Central memory CD8-positive, alpha-beta T cell (primary cell): ENCODE results near the gene SCAND1.
A peak's percentile ranks its signal among the peaks of the same experiment; 100 is the strongest.
"Not testable (repeated sequence)": the region's sequence is repeated elsewhere in the genome, so short reads cannot be mapped to it uniquely, and the experiment has no call there.

Source experiments
- ATAC-seq: fragments of 150-1000 bp; cut with Tn5 transposase; replicated peaks from 2 replicates; pipeline ENCODE4 v1.10.0; 2022; ENCODE audit warnings: mild to moderate bottlenecking, moderate FRiP score, moderate number of reproducible peaks; ENCODE audit not compliant: poor library complexity, severe bottlenecking; ENCODE audit errors: extremely low read depth
- DNase-seq, 2 donors: peaks; one replicate each; pipeline ENCODE4 v3.0.0; 2021; ENCODE audit warnings: low spot score in 2 of 2
- H3K27ac Mint-ChIP-seq: one replicate; pipeline ENCODE4 v1.8.0; 2022; ENCODE audit warnings: low read depth, mild to moderate bottlenecking, moderate library complexity, mixed read lengths
- H3K27me3 Mint-ChIP-seq: one replicate; pipeline ENCODE4 v1.8.0; 2022; ENCODE audit warnings: mixed read lengths
- H3K36me3 Mint-ChIP-seq: one replicate; pipeline ENCODE4 v1.8.0; 2022; ENCODE audit warnings: mild to moderate bottlenecking, moderate library complexity, mixed read lengths; ENCODE audit not compliant: insufficient read depth
- H3K4me1 Mint-ChIP-seq: one replicate; pipeline ENCODE4 v1.8.0; 2022; ENCODE audit warnings: mixed read lengths
- H3K4me3 Mint-ChIP-seq: one replicate; pipeline ENCODE4 v1.8.0; 2022; ENCODE audit warnings: mild to moderate bottlenecking, moderate library complexity, mixed read lengths
- H3K9me3 Mint-ChIP-seq: one replicate; pipeline ENCODE4 v1.8.0; 2022; ENCODE audit warnings: mixed read lengths

Gene SCAND1

GRCh38 chr20:35954200-35954906 is at the start of gene SCAND1:
TSS of gene SCAND1 (minus strand) at chr20:35954502. CDS start at chr20:35954284, 218 bp downstream.
- peaks cover 18% of the 10 kb centered on the region for H3K4me1 Mint-ChIP-seq
- H3K9me3 Mint-ChIP-seq = no peaks in the 10 kb centered on the region
- H3K36me3 Mint-ChIP-seq = peaks cover 21% of the 10 kb centered on the region
- DNase-seq (peak; percentile 93 to 96), ATAC-seq (peak; percentile 84)
- H3K27ac Mint-ChIP-seq = peak within 1 kb of the TSS; percentile 100
- H3K27me3 Mint-ChIP-seq = no peaks in the 10 kb centered on the region
- H3K4me3 Mint-ChIP-seq = peak within 1 kb of the TSS; percentile 97

DNA sequence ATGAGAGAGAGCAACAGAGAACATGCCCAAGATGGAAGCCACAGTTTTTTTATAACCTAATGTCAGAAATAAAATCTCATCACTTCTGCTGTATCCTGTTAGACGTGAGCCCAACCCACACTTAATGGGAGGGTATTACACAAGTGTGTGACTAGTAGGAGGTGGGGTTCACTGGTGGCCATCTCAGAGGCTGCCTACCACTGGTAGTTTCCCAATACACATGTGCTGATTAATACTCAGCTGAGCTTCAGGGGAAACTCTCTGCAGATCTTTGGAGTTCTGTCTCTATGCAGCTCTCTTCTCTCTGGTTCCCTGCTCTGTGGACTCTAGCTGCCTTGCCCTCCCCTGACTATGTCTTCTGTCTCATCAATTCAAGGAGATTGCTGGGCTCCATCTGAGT is 49.7 kb upstream of the SCAND1 start:
- Mint-ChIP-seq H3K27me3 (peaks cover 27% of the 10 kb centered on the region), H3K27ac (no peak overlapping the region), H3K9me3 (no peaks in the 10 kb centered on the region), H3K36me3 (no peaks in the 10 kb centered on the region), H3K4me3 (no peak overlapping the region), H3K4me1 (no peaks in the 10 kb centered on the region)
- DNase-seq = no peak
- no peak for ATAC-seq

GRCh38 chr20:36002855-36003254 is 48.6 kb upstream of the SCAND1 start:
- ATAC-seq (no peak), DNase-seq (no peak)
- Mint-ChIP-seq H3K27me3 (peaks cover 27% of the 10 kb centered on the region), H3K36me3 (no peaks in the 10 kb centered on the region), H3K9me3 (no peaks in the 10 kb centered on the region), H3K27ac (no peak overlapping the region), H3K4me3 (no peak overlapping the region), H3K4me1 (no peaks in the 10 kb centered on the region)

DNA sequence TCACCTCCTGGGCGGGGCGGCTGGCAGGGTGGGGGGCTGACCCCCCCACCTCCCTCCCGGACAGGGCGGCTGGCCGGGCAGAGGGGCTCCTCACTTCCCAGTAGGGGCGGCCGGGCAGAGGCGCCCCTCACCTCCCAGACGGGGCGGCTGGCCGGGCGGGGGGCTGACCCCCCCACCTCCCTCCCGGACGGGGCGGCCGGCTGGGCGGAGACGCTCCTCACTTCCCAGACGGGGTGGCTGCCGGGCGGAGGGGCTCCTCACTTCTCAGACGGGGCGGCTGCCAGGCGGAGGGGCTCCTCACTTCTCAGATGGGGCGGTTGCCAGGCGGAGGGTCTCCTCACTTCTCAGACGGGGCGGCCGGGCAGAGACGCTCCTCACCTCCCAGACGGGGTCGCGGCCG is 47.0 kb upstream of the SCAND1 start:
- ATAC-seq, H3K9me3 Mint-ChIP-seq, DNase-seq, H3K27ac Mint-ChIP-seq, H3K4me1 Mint-ChIP-seq, H3K36me3 Mint-ChIP-seq, H3K4me3 Mint-ChIP-seq: not testable (repeated sequence)
- H3K27me3 Mint-ChIP-seq = peaks cover 27% of the 10 kb centered on the region

- not testable (repeated sequence) for H3K9me3 Mint-ChIP-seq, DNase-seq, H3K36me3 Mint-ChIP-seq, H3K4me3 Mint-ChIP-seq, H3K27me3 Mint-ChIP-seq, H3K4me1 Mint-ChIP-seq, H3K27ac Mint-ChIP-seq, ATAC-seq
Observed at GRCh38 chr20:35996492-35996891, 42.2 kb upstream of the SCAND1 start.

- Mint-ChIP-seq H3K36me3 (no peaks in the 10 kb centered on the region), H3K4me3 (no peak overlapping the region), H3K27ac (peak overlapping the region; percentile 29), H3K9me3 (no peaks in the 10 kb centered on the region), H3K4me1 (peaks cover 8% of the 10 kb centered on the region), H3K27me3 (no peaks in the 10 kb centered on the region)
- DNase-seq (peak; percentile 65 to 72), ATAC-seq (peak; percentile 65)
Observed at GRCh38 chr20:35994994-35995453, 40.7 kb upstream of the SCAND1 start.

- ATAC-seq (peak; percentile 82), DNase-seq (peak in 1 of 2 donors; percentile 35)
- peaks cover 8% of the 10 kb centered on the region for H3K4me1 Mint-ChIP-seq
- no peaks in the 10 kb centered on the region for H3K9me3 Mint-ChIP-seq
- H3K27me3 Mint-ChIP-seq = peaks cover 14% of the 10 kb centered on the region
- H3K4me3 Mint-ChIP-seq = no peak overlapping the region
- H3K27ac Mint-ChIP-seq = no peak overlapping the region
- H3K36me3 Mint-ChIP-seq = no peaks in the 10 kb centered on the region
Observed at GRCh38 chr20:35992713-35993335, 38.5 kb upstream of the SCAND1 start.

- H3K9me3 Mint-ChIP-seq = no peaks in the 10 kb centered on the region
Observed at GRCh38 chr20:35991142-35991771, 37.0 kb upstream of the SCAND1 start.

GRCh38 chr20:35988910-35989463 is 34.7 kb upstream of the SCAND1 start:
- H3K4me3 Mint-ChIP-seq = no peak overlapping the region
- no peak overlapping the region for H3K27ac Mint-ChIP-seq

More at GRCh38 chr20:35991142-35991771, 37.0 kb upstream of the SCAND1 start:
- Mint-ChIP-seq H3K4me3 (no peak overlapping the region), H3K27me3 (peaks cover 24% of the 10 kb centered on the region), H3K4me1 (peaks cover 8% of the 10 kb centered on the region), H3K27ac (no peak overlapping the region), H3K36me3 (no peaks in the 10 kb centered on the region)
- DNase-seq = no peak
- ATAC-seq = no peak

DNA sequence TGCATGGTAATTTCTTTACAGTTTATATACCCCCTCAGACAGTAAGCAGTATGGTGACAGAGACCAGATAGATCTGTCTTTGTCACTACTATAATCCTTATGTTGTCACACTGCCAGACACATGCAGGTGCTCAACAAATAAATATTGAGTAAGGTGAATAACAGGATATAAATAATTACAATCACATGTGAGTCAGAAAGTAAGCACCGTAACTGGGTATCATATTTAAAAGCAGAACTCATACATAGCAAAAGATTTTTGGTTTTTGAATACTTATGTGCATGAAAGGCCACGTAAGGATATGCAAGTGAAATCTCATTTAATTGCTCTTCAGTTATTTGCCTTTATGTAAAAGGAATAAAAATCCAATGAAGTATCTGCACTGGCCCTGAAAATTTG is 31.5 kb upstream of the SCAND1 start:
- Mint-ChIP-seq H3K36me3 (no peaks in the 10 kb centered on the region), H3K27ac (no peak overlapping the region), H3K27me3 (peaks cover 34% of the 10 kb centered on the region), H3K9me3 (no peaks in the 10 kb centered on the region), H3K4me1 (peaks cover 5% of the 10 kb centered on the region), H3K4me3 (no peak overlapping the region)
- ATAC-seq (no peak), DNase-seq (no peak)

More at GRCh38 chr20:35988910-35989463, 34.7 kb upstream of the SCAND1 start:
- DNase-seq (no peak), ATAC-seq (no peak)
- Mint-ChIP-seq H3K27me3 (peaks cover 25% of the 10 kb centered on the region), H3K36me3 (no peaks in the 10 kb centered on the region), H3K4me1 (peaks cover 13% of the 10 kb centered on the region), H3K9me3 (no peaks in the 10 kb centered on the region)

GRCh38 chr20:35984382-35984781 is 30.1 kb upstream of the SCAND1 start:
- no peak overlapping the region for H3K27ac Mint-ChIP-seq
- H3K36me3 Mint-ChIP-seq = no peaks in the 10 kb centered on the region
- H3K4me1 Mint-ChIP-seq = peaks cover 5% of the 10 kb centered on the region
- DNase-seq = no peak
- peaks cover 31% of the 10 kb centered on the region for H3K27me3 Mint-ChIP-seq
- no peak for ATAC-seq
- no peaks in the 10 kb centered on the region for H3K9me3 Mint-ChIP-seq
- H3K4me3 Mint-ChIP-seq = no peak overlapping the region

DNA sequence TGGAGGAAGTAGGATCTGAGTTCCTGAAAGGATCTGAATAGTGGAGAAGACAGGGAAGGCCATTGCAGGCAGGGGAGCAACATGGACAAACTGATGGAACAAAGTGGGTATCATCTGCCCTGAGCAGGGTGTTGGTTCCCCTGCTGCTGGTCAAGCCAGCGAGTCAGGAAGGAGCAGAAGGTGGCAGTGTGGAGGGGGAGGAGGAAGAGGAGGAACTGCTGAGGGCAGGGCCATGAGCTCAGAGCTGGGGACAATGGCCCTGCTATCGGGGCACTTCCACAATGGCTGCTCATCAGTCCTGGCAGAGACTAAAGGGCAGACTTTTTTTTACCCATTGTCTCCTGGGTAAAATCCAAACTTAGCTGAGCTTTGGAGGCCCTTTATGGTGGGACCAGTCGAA is 27.7 kb upstream of the SCAND1 start:
- no peaks in the 10 kb centered on the region for H3K36me3 Mint-ChIP-seq
- H3K9me3 Mint-ChIP-seq = no peaks in the 10 kb centered on the region
- peaks cover 18% of the 10 kb centered on the region for H3K27me3 Mint-ChIP-seq
- no peak overlapping the region for H3K27ac Mint-ChIP-seq
- peaks cover 5% of the 10 kb centered on the region for H3K4me1 Mint-ChIP-seq
- DNase-seq = no peak
- no peak overlapping the region for H3K4me3 Mint-ChIP-seq
- ATAC-seq = no peak
